Fibroblast of skin of scalp (primary cell): Measurements from ENCODE around the gene IQGAP2.

Experiments used
- DNase-seq: peaks from one replicate; pipeline ENCODE4 v3.0.0-alpha.2; 2013

The IQGAP2 gene

GRCh38 chr5:76692651-76693050 is 289.6 kb downstream of the IQGAP2 start:
- DNase-seq: no peak

DNA sequence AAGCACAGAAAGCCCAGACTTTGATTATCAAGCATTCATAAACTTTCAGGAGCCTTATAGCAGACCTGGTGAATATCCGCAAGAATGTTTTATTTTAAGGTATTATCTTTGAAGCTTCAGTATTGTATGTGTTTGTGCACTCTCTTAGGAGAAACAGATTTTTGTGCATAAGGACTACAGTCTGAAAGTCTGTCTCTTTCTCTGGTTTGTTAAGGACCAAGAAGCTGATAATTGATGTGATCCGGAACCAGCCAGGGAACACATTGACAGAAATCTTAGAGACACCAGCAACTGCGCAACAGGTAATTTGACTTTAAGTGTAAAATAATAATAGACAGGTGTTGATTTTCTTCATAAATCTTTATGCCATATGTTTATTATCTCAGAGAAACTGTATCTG is 290.1 kb downstream of the IQGAP2 start:
- no peak for DNase-seq

- DNase-seq: no peak
Observed at GRCh38 chr5:76694317-76694716, 291.2 kb downstream of the IQGAP2 start.

- no peak for DNase-seq
Observed at GRCh38 chr5:76695346-76695745, 292.3 kb downstream of the IQGAP2 start.

GRCh38 chr5:76696251-76696650 is 293.2 kb downstream of the IQGAP2 start:
- no peak for DNase-seq

DNA sequence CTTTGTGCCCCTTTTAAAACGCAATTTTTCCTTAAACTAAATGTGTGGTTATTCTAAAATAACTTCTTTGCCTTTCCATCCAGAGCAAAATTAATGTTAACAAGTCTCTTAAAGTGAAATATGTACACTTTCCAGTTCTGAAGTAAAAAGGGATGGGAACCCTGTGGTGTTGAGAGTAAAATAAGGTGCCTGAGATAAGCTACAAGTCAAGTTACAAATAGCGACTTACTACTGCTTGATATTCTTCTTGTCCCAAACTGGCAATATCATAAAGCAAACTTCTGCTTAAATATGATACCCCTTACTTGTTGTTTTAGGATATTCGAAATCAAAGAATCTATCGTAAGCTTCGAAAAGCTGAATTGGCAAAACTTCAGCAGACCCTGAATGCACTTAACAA is 294.6 kb downstream of the IQGAP2 start:
- no peak for DNase-seq

DNA sequence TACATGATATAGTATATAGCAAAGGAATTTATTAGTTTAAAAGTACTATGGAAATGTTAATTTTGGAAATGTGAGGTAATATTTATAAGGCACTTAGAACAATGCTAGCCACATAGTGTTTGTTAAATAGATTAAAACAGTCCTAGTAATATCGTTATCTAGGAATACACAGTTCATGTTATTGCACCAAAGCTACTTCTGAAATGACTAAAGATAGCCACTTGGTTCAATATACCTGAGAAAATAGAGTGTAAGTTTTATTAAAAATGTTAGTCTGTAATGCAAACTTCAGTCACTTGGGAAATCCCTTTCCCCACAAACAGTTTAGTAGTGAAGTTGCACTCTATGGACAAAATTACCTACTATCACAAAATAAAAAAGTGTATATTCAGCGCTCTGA is 297.5 kb downstream of the IQGAP2 start:
- no peak for DNase-seq

DNA sequence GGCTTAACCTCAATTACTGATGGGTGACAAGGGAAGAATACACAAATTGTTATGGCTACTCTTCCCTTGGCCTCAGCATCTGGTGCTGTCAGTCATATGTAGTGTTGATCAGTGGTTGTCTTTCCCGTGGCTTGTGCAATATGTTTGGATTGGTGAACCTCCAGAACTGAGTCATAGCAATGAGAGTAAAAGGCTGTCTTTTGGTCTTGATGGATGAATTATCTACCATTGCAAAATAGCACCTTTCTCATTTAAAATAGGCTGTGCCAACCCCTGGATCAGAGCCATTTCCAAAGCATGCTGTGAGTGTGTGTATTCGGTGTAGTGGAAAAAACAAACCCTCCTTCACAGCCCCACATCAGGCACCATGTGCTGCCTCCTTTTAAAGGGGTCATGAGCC is 298.2 kb downstream of the IQGAP2 start:
- DNase-seq: peak; percentile 89

GRCh38 chr5:76703707-76704106 is 300.6 kb downstream of the IQGAP2 start:
- DNase-seq: no peak

DNA sequence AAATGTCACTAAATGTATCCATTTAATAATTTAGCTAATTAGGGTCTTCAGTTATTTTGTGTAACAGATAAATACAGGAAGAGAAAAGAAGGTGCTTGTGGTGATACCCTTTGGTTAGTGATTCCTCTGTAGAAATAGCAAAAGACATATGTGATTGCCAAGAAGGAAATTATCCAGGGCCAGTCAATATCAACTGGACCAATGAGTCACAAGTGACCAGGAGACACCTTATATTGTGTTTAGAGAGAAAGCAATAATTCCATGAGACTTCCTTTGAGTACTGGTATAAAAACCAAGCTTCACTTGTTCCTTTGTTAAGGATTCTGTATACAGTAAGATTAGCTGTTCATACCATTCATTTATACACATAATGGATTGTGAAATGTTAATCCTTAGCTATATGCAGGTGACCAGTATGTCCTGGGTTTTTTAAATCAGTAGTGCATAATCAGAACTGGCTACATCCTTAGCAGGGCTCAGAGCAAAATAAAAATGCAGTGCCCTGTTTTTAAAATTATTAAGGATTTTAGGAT is 301.1 kb downstream of the IQGAP2 start:
- no peak for DNase-seq

- no peak for DNase-seq
Observed at GRCh38 chr5:76705574-76705973, 302.5 kb downstream of the IQGAP2 start.

- DNase-seq: peak; percentile 85
Observed at GRCh38 chr5:76709762-76710161, 306.7 kb downstream of the IQGAP2 start.

DNA sequence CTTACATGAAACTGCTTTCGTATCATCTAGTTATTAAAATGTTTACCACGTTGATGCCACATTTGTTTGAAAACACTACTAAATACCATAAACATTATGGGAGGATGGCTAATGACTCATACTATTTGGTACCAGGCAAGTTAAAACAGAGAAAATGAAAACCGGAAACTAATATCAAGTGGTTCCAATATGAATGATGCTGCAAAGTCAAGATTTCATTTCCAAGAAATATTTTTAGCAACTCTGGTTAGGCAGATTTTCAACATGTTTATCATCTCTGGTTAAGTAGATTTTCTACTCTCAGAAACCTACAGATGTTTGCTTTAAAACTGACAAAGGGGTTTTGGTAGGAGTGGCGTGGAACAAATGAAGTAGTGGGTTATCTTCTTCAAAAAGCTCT is 307.9 kb downstream of the IQGAP2 start:
- peak; percentile 51 for DNase-seq

DNA sequence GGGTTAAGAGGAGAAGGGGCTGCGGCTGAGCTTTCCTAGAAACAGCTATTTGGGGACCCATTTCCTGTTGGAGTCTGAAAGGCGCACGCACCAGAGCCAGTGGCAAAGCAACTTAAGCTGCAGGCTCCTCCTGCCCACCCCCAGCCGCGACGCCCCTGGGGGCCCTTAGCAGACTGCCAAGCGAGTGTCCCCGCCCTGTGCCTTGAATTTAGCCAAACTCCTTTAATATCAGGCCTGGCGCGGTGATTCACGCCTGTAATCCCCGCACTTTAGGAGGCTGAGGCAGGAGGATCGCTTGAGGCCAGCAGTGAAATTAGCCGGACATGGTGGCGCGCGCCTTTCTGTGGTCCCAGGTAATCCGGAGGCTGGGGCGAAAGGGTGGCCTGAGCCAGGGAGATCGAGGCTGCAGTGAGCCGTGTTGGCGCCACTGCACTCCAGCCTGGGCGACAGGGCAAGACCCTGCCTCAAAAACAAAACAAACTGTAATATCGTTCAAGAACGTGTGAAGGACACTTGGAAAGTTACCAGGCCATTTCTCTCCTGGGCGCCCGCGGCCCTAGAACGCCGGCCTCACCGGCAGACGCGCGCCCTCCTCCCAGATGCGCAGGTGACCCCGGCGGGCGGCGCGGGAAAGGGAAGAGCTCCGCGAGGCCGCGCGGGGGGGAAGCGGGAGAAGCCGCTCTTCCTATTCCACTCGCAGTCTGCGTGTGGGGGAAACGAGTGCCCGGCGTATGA is 311.8 kb downstream of the IQGAP2 start:
- DNase-seq: no peak

- no peak for DNase-seq
Observed at GRCh38 chr5:76715486-76715735, 312.3 kb downstream of the IQGAP2 start.

GRCh38 chr5:76715736-76716455 is 312.8 kb downstream of the IQGAP2 start, which contains the start of gene F2R:
Gene F2R, plus strand, starts transcription at chr5:76716126. Its CDS starts 182 bp downstream, at chr5:76716308.
- DNase-seq: peak; percentile 67

- DNase-seq: no peak
Observed at GRCh38 chr5:76716456-76717157, 313.5 kb downstream of the IQGAP2 start.

- no peak for DNase-seq
Observed at GRCh38 chr5:76717222-76718083, 314.4 kb downstream of the IQGAP2 start.

GRCh38 chr5:76718381-76718832 is 315.3 kb downstream of the IQGAP2 start:
- DNase-seq: peak; percentile 57

DNA sequence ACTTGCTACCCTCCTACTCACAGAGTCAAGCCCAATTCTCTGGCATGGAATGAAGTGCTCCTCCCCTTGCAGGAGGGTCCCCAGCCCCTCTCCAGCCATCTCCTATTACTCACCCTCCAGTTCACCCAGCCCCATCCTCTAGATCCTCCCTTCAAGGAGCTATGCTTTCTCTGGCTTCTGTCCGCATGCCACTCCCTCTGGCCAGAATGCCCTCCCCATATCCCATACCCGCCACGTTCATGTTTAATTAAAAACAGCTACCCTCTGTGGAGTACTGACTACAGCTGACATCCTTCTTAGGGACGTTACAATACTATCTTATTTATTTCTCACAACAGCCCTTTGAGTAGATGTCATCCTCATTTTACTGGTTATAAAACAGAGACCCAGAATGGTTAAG is 315.8 kb downstream of the IQGAP2 start:
- peak; percentile 54 for DNase-seq

- DNase-seq: no peak
Observed at GRCh38 chr5:76720988-76721569, 318.0 kb downstream of the IQGAP2 start.

GRCh38 chr5:76723266-76723665 is 320.2 kb downstream of the IQGAP2 start:
- no peak for DNase-seq
